ENCODE results near the gene SLC45A1.

The SLC45A1 gene

GRCh38 chr1:8352886-8353785, 35.2 kb downstream of the SLC45A1 start:
- no peak overlapping the region for H3K4me3 ChIP-seq (ENCODE audit: low read depth in 1 of 2, low read length in 2 of 2)
- peaks cover 34 to 48% of the 10 kb centered on the region in 2 donors for H3K36me3 ChIP-seq (ENCODE audit: control insufficient read depth in 1 of 2, insufficient read depth in 2 of 2, low read length in 2 of 2)
- no peaks in the 10 kb centered on the region for H3K9me3 ChIP-seq (ENCODE audit: control insufficient read depth in 1 of 2, low read length in 2 of 2)
- H3K9ac ChIP-seq (ENCODE audit: low read depth in 1 of 2, low read length in 2 of 2): peak overlapping the region in 1 of 2 donors; percentile 14
- H3K4me1 ChIP-seq (ENCODE audit: control insufficient read depth in 1 of 2, insufficient read depth in 2 of 2, low read length in 2 of 2): peaks cover 5 to 10% of the 10 kb centered on the region in 2 donors
- no peaks in the 10 kb centered on the region for H3K27me3 ChIP-seq (ENCODE audit: control insufficient read depth in 1 of 2, insufficient read depth in 2 of 2, low read length in 2 of 2)
- peak overlapping the region; percentile 15 for H3K27ac ChIP-seq (ENCODE audit: low read depth, low read length)

DNA sequence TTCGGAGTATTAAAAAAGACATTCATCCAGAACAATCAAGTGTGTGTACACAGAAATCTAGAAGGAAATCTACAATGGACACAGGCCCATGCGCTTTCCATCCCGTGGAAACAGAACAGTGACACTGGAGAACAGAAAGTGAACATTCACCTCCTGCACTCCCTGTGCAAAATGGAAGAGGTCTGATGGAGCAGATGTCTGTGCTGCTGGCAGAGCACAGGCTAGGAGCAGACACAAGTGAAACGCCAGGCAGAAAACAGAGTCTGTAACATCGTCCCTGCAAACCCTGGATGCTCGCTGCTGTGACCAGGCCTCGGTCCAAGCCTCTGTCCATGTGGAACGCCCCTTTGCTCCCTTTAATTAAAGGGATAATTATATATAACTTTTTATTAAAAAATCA, 36.1 kb downstream of the SLC45A1 start:
- Histone ChIP-seq H3K9ac (ENCODE audit: low read depth in 1 of 2, low read length in 2 of 2) (no peak overlapping the region), H3K4me1 (ENCODE audit: control insufficient read depth in 1 of 2, insufficient read depth in 2 of 2, low read length in 2 of 2) (peaks cover 5 to 10% of the 10 kb centered on the region in 2 donors), H3K27ac (ENCODE audit: low read depth, low read length) (no peak overlapping the region), H3K27me3 (ENCODE audit: control insufficient read depth in 1 of 2, insufficient read depth in 2 of 2, low read length in 2 of 2) (no peaks in the 10 kb centered on the region), H3K9me3 (ENCODE audit: control insufficient read depth in 1 of 2, low read length in 2 of 2) (no peaks in the 10 kb centered on the region), H3K4me3 (ENCODE audit: low read depth in 1 of 2, low read length in 2 of 2) (no peak overlapping the region), H3K36me3 (ENCODE audit: control insufficient read depth in 1 of 2, insufficient read depth in 2 of 2, low read length in 2 of 2) (peaks cover 37 to 57% of the 10 kb centered on the region in 2 donors)

GRCh38 chr1:8355439-8356255, 37.7 kb downstream of the SLC45A1 start:
- Histone ChIP-seq H3K9ac (ENCODE audit: low read depth in 1 of 2, low read length in 2 of 2) (no peak overlapping the region), H3K27ac (ENCODE audit: low read depth, low read length) (no peak overlapping the region)

DNA sequence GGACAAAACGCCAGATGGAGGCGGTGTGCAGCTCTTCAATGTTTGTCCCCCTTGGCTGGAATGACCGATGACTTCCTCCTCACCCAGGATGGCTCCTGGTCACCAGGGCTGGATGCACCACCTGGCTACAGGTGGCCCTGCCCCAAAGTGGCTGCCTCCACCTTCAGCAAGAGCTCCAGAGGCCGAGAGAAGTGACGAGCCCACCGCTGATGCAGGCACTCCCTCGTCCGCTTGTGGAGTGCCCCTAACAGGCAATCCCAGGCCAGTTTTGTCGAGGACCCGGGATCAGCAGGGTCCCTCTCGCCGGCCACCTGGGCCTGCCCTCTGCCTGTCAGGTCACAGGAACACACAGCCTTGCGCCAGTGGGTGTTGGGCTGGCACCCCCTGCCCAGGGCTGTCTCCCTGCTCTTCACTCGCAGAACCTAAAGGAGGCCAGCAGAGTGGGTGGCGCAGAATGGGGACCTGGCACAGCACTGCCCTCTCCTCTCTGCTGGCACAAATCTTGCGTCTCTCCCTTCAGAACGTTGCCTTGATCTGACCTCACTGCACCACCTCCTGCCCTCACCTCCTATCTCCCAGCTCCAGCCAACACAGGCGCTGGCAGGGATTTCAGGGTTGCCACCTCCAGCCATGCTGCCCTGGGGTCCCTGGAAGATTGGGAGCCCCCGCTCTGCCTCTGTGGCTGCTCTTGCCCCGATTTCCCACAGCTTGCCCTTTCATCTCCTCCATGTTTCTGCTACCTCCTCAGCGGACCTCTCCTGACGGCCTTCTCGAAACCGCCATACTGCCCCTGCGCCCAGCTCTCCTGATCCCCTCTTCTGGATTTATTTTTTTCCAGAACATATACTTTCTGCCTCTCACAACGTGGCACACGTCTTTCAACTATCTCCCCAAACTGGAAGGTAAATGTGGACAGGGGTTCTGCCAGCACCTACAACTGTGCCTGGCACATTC, 38.6 kb downstream of the SLC45A1 start:
- Histone ChIP-seq H3K4me3 (ENCODE audit: low read depth in 1 of 2, low read length in 2 of 2) (no peak overlapping the region), H3K36me3 (ENCODE audit: control insufficient read depth in 1 of 2, insufficient read depth in 2 of 2, low read length in 2 of 2) (peaks cover 47 to 78% of the 10 kb centered on the region in 2 donors), H3K4me1 (ENCODE audit: control insufficient read depth in 1 of 2, insufficient read depth in 2 of 2, low read length in 2 of 2) (peaks cover 5 to 10% of the 10 kb centered on the region in 2 donors), H3K9me3 (ENCODE audit: control insufficient read depth in 1 of 2, low read length in 2 of 2) (no peaks in the 10 kb centered on the region), H3K27me3 (ENCODE audit: control insufficient read depth in 1 of 2, insufficient read depth in 2 of 2, low read length in 2 of 2) (no peaks in the 10 kb centered on the region), H3K9ac (ENCODE audit: low read depth in 1 of 2, low read length in 2 of 2) (no peak overlapping the region), H3K27ac (ENCODE audit: low read depth, low read length) (no peak overlapping the region)

More at GRCh38 chr1:8355439-8356255, 37.7 kb downstream of the SLC45A1 start:
- no peaks in the 10 kb centered on the region for H3K9me3 ChIP-seq (ENCODE audit: control insufficient read depth in 1 of 2, low read length in 2 of 2)
- peaks cover 38 to 71% of the 10 kb centered on the region in 2 donors for H3K36me3 ChIP-seq (ENCODE audit: control insufficient read depth in 1 of 2, insufficient read depth in 2 of 2, low read length in 2 of 2)
- peaks cover 5 to 10% of the 10 kb centered on the region in 2 donors for H3K4me1 ChIP-seq (ENCODE audit: control insufficient read depth in 1 of 2, insufficient read depth in 2 of 2, low read length in 2 of 2)
- no peaks in the 10 kb centered on the region for H3K27me3 ChIP-seq (ENCODE audit: control insufficient read depth in 1 of 2, insufficient read depth in 2 of 2, low read length in 2 of 2)
- H3K4me3 ChIP-seq (ENCODE audit: low read depth in 1 of 2, low read length in 2 of 2): no peak overlapping the region

DNA sequence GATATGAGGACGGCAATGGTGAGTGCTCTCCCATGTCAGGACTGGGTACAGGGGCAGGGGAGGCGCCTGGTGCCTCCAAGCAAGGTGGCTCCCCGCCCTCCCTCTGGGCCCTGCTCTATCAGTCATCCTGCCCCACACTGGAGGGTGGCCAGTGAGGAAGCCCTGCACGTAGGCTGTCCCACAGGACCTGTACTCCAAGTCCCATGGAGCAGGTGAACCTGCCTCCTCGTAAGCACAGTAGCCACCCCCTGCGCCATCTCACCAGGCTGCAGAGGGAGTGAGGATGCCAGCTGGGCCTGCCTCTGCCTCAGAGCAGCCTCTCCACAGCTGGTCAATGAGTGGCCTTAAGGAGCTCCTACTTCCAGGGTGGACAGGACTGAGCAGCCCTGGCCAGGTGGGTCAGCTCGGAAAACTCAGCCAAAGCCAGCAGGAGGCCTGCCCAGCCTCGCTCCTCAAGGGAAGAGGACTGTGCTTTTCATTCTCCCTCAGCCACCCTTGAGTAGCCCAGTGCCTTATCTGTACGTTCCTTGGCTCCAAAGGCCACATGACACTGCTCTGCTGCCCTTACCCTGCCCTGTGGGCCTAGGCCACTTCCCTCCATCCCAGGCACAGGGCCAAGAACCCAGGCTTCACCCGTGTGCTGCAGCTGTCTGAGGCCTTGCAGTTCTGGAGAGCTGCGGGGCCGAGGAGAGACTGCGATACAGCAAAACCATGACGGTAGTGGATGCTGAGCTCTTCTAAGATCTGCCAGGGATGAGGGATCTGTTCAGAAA, 39.6 kb downstream of the SLC45A1 start:
- Histone ChIP-seq H3K27ac (ENCODE audit: low read depth, low read length) (no peak overlapping the region), H3K4me1 (ENCODE audit: control insufficient read depth in 1 of 2, insufficient read depth in 2 of 2, low read length in 2 of 2) (peaks cover 5 to 10% of the 10 kb centered on the region in 2 donors)

DNA sequence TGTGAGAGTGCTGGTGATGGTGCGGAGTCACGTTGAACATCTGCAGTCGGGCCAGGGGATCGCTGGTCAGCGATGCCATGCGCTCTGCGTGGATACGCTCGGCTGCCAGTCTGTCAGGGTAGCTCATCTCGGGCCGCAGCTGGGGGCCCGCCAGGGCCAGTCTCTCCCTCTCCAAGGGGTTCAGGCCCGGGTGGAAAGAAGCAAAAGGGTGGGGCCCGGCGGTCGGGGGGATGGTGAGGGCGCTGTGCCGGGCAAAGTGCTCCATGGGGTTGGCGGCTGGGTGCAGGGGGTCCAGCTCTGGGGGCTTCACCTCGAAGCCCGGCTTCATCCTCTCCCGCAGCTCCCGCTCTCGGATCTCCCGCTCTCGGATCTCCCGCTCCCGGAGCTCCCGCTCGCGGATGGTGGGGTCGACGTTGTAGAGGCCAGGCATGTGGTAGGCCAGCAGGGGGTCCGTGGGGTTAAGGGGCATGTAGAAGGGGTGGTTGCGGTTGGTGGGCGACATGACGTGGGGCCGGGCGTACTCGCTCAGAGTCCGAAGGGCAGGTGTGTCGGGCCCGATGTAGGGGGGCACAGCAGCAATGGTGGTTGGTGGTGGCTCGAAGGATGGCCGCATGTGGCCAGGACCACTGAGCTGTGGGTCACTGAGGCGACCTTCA, 40.5 kb downstream of the SLC45A1 start:
- Histone ChIP-seq H3K9ac (ENCODE audit: low read depth in 1 of 2, low read length in 2 of 2) (no peak overlapping the region), H3K9me3 (ENCODE audit: control insufficient read depth in 1 of 2, low read length in 2 of 2) (no peaks in the 10 kb centered on the region), H3K27ac (ENCODE audit: low read depth, low read length) (no peak overlapping the region), H3K36me3 (ENCODE audit: control insufficient read depth in 1 of 2, insufficient read depth in 2 of 2, low read length in 2 of 2) (peaks cover 61 to 93% of the 10 kb centered on the region in 2 donors), H3K4me3 (ENCODE audit: low read depth in 1 of 2, low read length in 2 of 2) (no peak overlapping the region), H3K4me1 (ENCODE audit: control insufficient read depth in 1 of 2, insufficient read depth in 2 of 2, low read length in 2 of 2) (peaks cover 4 to 13% of the 10 kb centered on the region in 2 donors), H3K27me3 (ENCODE audit: control insufficient read depth in 1 of 2, insufficient read depth in 2 of 2, low read length in 2 of 2) (no peaks in the 10 kb centered on the region)

More for the DNA sequence above, 39.6 kb downstream of the SLC45A1 start:
- Histone ChIP-seq H3K27me3 (ENCODE audit: control insufficient read depth in 1 of 2, insufficient read depth in 2 of 2, low read length in 2 of 2) (no peaks in the 10 kb centered on the region), H3K36me3 (ENCODE audit: control insufficient read depth in 1 of 2, insufficient read depth in 2 of 2, low read length in 2 of 2) (peaks cover 57 to 88% of the 10 kb centered on the region in 2 donors), H3K9me3 (ENCODE audit: control insufficient read depth in 1 of 2, low read length in 2 of 2) (no peaks in the 10 kb centered on the region), H3K4me3 (ENCODE audit: low read depth in 1 of 2, low read length in 2 of 2) (no peak overlapping the region), H3K9ac (ENCODE audit: low read depth in 1 of 2, low read length in 2 of 2) (no peak overlapping the region)

GRCh38 chr1:8358897-8359616, 41.1 kb downstream of the SLC45A1 start:
- Histone ChIP-seq H3K36me3 (ENCODE audit: control insufficient read depth in 1 of 2, insufficient read depth in 2 of 2, low read length in 2 of 2) (peaks cover 59 to 88% of the 10 kb centered on the region in 2 donors), H3K9me3 (ENCODE audit: control insufficient read depth in 1 of 2, low read length in 2 of 2) (no peaks in the 10 kb centered on the region), H3K27me3 (ENCODE audit: control insufficient read depth in 1 of 2, insufficient read depth in 2 of 2, low read length in 2 of 2) (no peaks in the 10 kb centered on the region), H3K4me1 (ENCODE audit: control insufficient read depth in 1 of 2, insufficient read depth in 2 of 2, low read length in 2 of 2) (peaks cover 2 to 15% of the 10 kb centered on the region in 2 donors), H3K4me3 (ENCODE audit: low read depth in 1 of 2, low read length in 2 of 2) (no peak overlapping the region), H3K9ac (ENCODE audit: low read depth in 1 of 2, low read length in 2 of 2) (no peak overlapping the region), H3K27ac (ENCODE audit: low read depth, low read length) (no peak overlapping the region)

DNA sequence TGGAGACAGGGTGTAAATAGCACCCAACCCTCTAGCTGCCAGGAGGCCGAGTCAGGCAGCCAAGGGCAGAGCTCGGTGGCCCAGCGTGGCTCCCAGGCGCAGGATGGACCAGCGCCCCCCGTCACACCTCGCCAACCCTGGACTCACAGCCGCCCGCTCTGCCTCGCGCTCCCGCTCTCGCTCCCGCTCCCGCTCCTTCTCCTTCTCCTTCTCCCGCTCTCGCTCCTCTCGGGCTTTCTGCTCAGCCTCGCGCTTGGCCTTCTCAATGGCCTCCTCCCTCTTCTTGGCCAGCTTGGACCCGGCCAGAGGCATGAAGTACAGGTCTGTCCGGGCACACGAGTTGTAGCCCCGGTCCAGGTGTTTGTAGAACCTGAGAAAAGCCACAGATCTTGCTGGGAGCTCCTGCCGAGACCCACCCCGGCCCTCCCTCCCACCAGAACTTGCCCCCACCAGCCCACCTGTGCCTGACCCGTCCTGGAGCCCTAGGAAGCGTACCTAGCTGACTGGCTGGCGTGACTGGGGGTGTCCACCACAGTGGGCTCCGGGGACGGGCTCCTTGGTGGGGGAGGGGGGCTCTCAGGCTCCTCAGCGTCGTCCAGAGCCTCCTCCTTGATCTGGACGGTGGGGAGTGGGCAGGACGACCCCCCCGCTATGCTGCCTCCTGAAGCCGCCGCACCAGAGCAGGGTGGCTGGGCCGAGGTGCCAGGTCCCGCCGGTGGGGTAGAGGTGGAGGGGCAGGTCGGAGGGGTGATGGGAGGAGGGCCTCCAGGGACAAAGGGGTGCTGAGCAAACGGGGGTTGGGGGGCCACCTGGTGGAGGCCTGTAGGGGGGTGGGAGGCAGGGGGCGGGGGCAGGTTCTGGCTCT, 41.9 kb downstream of the SLC45A1 start:
- Histone ChIP-seq H3K27ac (ENCODE audit: low read depth, low read length) (no peak overlapping the region), H3K9ac (ENCODE audit: low read depth in 1 of 2, low read length in 2 of 2) (no peak overlapping the region), H3K4me3 (ENCODE audit: low read depth in 1 of 2, low read length in 2 of 2) (no peak overlapping the region), H3K4me1 (ENCODE audit: control insufficient read depth in 1 of 2, insufficient read depth in 2 of 2, low read length in 2 of 2) (peaks cover 5 to 21% of the 10 kb centered on the region in 2 donors), H3K27me3 (ENCODE audit: control insufficient read depth in 1 of 2, insufficient read depth in 2 of 2, low read length in 2 of 2) (no peaks in the 10 kb centered on the region), H3K36me3 (ENCODE audit: control insufficient read depth in 1 of 2, insufficient read depth in 2 of 2, low read length in 2 of 2) (peaks cover 62 to 89% of the 10 kb centered on the region in 2 donors), H3K9me3 (ENCODE audit: control insufficient read depth in 1 of 2, low read length in 2 of 2) (no peaks in the 10 kb centered on the region)
